Measurements from ENCODE around the gene IRX4. TPM values are rescaled to one million over a fixed set of nuclear protein-coding genes. Genes with fewer than 3 reads are reported as not detected.

The IRX4 gene
- total RNA-seq, 1 donor from 2014 or later = 18.6 TPM

DNA sequence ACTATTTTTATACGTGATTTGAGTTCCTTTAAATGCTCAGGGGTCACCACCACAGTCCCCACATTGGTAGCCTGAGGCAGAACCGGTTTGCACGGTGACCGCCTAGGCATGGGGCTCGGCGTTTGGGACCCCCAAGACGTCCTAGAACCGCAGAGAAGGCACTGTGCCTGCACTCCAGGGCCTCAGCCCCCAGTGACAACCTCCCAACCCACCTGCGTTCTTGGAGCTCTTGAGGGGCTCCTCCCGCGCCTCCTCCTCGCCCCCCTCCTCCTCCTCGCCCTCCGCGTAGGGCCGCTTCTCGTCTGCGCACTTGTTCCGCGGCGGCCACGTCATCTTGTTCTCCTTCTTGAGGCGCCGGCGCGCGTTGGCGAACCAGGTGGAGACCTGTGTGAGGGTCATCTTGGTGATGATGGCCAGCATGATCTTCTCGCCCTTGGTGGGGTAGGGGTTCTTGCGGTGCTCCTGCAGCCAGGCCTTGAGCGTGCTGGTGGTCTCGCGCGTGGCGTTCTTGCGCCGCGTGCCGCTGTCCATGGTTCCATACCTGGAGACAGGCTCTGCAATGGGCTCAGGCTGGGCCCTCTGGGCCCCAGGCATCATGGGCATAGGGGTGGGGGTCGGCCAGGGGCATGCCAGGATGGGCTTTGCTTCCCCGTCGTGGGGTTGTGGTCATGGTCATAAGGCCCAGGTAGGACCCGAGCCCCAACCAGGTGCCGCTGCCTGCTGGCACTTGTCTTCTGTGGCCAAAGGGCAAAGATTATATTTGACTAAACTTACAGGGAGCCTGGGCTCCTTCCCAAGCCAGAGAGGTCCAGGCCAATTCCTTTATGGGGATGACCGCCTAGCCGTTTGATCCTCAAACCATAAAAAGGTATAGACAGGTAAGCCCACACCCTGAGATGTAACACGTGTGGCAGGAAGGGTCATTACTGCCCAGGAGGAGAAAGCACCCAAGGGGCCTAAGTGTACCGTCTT is 3.1 kb downstream of the IRX4 start:
- DNase-seq = no peak
- peaks cover 23% of the 10 kb centered on the region for H3K36me3 ChIP-seq
- TF ChIP-seq, protein P1, sequence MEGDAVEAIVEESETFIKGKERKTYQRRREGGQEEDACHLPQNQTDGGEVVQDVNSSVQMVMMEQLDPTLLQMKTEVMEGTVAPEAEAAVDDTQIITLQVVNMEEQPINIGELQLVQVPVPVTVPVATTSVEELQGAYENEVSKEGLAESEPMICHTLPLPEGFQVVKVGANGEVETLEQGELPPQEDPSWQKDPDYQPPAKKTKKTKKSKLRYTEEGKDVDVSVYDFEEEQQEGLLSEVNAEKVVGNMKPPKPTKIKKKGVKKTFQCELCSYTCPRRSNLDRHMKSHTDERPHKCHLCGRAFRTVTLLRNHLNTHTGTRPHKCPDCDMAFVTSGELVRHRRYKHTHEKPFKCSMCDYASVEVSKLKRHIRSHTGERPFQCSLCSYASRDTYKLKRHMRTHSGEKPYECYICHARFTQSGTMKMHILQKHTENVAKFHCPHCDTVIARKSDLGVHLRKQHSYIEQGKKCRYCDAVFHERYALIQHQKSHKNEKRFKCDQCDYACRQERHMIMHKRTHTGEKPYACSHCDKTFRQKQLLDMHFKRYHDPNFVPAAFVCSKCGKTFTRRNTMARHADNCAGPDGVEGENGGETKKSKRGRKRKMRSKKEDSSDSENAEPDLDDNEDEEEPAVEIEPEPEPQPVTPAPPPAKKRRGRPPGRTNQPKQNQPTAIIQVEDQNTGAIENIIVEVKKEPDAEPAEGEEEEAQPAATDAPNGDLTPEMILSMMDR (IDR thresholded peaks at IDR 0.05; ENCODE audit: borderline replicate concordance) = no peak
- no peak overlapping the region for H3K27ac ChIP-seq (replicated peaks)
- H3K27me3 ChIP-seq (ENCODE audit: low read depth) = peaks cover 99% of the 10 kb centered on the region
- H3K4me1 ChIP-seq = peaks cover 46% of the 10 kb centered on the region
- H3K9me3 ChIP-seq (replicated peaks) = no peaks in the 10 kb centered on the region
- intact Hi-C loops (cut with micrococcal nuclease) = no loop called here
- no peak overlapping the region for H3K4me3 ChIP-seq

DNA sequence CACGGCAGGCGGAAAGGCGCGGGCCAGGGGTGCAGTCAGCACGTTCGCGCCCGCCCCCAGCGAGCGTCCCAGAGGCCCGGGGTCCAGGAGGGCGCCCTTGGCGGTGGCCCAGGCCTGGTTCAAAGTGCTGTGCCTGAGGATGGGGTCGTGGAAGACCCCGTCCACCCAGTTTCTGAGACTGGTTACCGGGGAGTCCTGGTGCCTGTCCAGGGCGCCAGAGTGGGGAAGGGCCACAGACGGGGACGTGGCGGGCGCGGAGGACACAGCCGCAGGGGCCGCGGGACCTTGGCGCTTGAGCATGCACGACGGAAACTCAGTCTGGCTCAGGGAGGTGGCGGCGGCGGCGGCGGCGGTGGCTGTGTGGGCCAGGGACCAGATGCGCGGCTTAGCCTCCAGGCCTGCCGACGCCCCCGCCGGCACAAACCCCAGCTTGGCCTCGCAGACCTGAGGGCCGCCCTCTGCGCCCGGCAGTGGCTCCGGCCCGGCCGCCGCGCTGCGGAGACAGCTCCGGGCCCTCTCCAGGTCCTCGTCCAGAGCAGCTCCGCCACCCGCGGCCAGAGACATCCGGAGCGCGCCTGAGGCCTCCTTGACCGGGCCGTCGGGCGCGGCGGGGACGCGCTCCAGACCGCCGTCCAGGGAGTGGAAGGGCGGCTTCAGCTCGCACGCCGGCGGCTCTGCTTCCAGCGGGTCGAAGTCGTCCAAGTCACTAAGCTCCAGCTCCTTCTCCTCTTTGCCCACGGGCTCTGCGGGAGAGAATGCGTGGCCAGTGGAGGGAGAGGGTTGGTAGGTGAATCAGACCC is 4.5 kb downstream of the IRX4 start:
- Histone ChIP-seq H3K4me3 (no peak overlapping the region), H3K27ac (replicated peaks) (no peak overlapping the region), H3K9me3 (replicated peaks) (no peaks in the 10 kb centered on the region), H3K4me1 (peaks cover 33% of the 10 kb centered on the region), H3K27me3 (ENCODE audit: low read depth) (peaks cover 99% of the 10 kb centered on the region), H3K36me3 (peaks cover 23% of the 10 kb centered on the region)
- intact Hi-C loops (cut with micrococcal nuclease) = no loop called here
- TF ChIP-seq, protein P1 (IDR thresholded peaks at IDR 0.05; ENCODE audit: borderline replicate concordance) = no peak
- DNase-seq = no peak

DNA sequence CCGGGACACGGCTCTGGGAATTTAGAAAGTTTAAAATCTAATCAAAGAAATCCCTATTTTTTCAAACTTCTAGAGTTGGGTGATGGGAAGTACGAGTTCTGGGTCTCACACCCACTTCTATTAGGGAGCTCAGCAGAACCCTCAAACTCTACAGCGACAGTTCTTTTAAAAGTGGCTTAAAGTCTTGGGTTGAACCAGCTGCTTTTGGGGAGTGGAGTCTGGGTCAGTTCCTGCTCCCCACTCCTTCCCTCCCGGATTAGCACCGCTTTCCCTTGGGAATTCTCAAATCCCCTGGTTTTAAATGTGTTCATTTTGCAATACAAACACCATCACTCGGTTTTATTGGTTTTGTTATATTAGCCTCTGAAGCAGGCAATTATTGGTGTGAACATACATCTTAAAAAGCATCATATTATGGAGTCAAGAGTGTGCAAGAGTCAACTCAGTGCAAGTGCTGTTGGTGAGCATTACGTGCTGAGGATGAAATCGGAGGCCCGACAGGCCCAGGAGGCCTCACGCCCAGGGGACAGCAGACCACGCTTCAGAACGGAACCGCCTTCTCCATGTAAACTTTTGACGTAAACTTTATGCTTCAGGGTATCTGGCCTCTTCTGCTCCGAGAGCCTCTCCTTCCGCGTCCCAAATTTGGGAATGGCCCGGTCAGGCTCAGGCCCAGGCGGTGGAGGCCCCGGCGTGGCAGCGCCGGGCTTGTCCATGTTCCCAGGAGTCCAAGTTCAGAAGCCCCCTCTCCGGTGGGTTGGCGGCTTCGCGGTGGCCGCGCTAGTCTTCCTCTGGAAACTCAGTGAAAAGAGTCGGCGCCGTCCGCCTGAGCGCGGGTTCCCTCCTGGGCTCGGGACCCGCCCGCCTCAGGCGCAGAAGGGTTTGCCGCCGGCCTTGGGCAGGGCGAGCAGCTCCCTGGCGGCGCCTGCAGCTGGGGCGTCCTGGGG is 5.3 kb downstream of the IRX4 start:
- Histone ChIP-seq H3K36me3 (peaks cover 23% of the 10 kb centered on the region), H3K27me3 (ENCODE audit: low read depth) (peaks cover 98% of the 10 kb centered on the region), H3K4me1 (peaks cover 24% of the 10 kb centered on the region), H3K4me3 (no peak overlapping the region), H3K27ac (replicated peaks) (no peak overlapping the region), H3K9me3 (replicated peaks) (no peaks in the 10 kb centered on the region)
- TF ChIP-seq, protein P1 (IDR thresholded peaks at IDR 0.05; ENCODE audit: borderline replicate concordance) = no peak
- intact Hi-C loops (cut with micrococcal nuclease) = no loop called here
- DNase-seq = no peak

DNA sequence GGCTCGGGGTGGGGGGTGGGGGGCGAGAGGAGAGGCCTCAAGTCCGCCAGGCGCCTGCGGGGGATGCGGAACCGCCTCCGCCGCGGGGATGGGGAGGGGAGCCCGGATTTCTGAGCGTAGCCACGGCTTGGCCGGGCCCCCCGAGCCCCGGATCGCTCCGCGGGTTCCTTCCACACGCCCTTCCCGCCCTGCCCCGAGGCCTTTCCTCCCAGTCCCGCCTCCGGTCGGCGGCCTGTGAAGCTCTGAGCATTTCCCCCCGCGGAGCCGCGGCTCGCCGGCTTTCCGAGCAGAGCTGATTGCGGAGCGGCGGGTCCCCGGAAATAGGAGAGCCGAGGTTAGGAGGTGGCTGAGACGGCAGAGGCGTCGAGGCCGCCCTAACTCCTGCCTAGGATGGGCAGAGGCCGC is 6.1 kb downstream of the IRX4 start:
- Histone ChIP-seq H3K27me3 (ENCODE audit: low read depth) (peaks cover 96% of the 10 kb centered on the region), H3K4me1 (peaks cover 17% of the 10 kb centered on the region), H3K9me3 (replicated peaks) (no peaks in the 10 kb centered on the region), H3K36me3 (peaks cover 23% of the 10 kb centered on the region), H3K4me3 (no peak overlapping the region), H3K27ac (replicated peaks) (no peak overlapping the region)
- intact Hi-C loops (cut with micrococcal nuclease) = no loop called here
- no peak for DNase-seq
- TF ChIP-seq, protein P1 (IDR thresholded peaks at IDR 0.05; ENCODE audit: borderline replicate concordance) = no peak
